ENCODE results near the gene NHS.
A peak's percentile ranks its signal among the peaks of the same experiment; 100 is the strongest.
"Not testable (repeated sequence)": the region's sequence is repeated elsewhere in the genome, so short reads cannot be mapped to it uniquely, and the experiment has no call there.

The NHS gene

DNA sequence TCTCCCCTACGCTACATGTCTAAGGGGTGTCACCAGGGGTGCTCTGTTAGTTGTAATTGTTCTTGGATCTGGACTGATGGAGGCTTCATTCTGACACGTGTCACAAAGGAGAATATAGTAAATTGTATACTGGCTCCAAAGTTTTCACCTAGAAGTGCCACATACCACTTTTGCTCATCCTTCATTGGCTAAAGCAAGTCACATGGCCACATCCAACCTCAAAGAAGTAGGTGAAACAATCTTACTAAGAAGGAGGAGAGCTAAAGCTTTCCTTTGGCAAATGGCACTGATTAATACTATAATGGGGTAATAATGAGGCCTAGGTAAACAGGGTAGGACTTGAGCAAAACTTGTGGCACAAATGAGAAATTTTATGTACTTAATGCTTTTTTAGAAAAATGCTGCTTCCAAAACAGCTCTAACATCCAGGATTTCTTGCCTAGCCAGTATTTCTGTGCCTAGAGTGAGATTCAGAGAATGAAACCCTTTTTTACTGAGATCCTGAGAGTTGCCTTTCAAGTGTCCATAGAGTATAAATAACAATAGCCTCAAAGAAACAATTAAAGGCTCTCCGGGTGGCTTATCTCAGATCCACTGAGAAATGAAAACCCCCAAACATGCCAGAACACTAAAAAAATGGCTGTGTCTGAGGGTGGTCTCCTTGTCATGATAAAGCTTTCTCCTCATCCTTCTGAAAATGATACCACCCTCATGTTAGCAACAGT, 34.7 kb downstream of the NHS start:
- DNase-seq, result no peak

DNA sequence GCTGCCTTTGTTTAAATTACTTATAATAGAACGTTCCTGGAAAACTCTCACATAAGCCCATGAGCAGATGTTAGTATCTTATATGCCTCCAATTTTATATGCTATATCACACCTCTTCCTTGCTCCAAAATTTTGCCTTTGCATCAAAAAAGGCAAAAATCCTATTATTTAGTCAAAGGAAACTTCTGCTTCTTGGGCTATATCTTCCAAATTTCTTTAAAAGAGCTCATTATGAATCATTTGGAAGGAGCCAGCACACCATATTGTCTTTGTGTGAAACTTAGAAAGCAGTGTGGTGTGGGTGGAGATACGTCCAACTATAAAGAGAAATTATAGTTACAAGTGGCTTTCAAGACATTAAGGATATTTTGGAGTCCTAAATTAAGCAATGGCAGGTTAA, 35.7 kb downstream of the NHS start:
- DNase-seq, result no peak

DNA sequence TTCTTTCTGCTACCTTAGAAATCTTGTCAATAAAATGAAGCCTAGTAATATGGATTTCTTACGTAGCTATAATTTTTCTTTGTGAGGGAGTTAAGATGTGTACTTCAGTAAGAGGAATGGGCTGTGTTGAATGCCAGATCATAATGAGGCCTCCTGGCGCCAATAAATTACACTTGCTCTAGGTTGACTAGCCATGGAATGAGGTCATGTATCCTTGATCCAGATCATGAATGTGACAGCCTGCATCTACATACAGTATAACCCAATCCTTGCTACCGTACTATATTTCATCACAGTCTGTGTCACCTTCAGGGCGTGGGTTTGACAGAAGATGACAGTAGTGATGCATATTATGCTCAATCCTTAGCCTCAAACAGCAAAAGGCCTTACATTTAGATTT, 36.2 kb downstream of the NHS start:
- DNase-seq, result no peak

DNA sequence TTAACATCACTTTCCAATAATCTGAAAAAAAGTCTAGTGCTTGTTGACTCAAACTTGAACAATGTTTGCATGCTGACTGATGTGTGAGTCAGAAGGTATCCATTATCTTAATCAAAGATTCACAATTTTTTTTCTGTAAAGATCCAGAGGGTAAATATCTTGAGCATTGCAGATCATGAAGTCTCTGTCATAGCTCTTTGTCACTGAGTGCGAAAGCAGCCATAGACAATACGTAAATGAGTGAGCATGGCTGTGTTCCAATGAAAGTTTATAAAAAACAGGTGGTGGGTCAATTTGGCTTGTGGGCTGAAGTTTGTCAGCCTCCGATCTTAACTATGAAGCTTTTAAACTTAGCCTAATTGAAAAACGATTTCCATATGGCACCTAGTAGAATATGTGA, 37.7 kb downstream of the NHS start:
- no peak for DNase-seq

- DNase-seq, result no peak
These were observed 38.2 kb downstream of the NHS start for GRCh38 chrX:17413228-17413627.

GRCh38 chrX:17414027-17414658, 39.1 kb downstream of the NHS start:
- DNase-seq, result no peak

GRCh38 chrX:17414839-17415238, 39.8 kb downstream of the NHS start:
- DNase-seq, result peak; percentile 39

DNA sequence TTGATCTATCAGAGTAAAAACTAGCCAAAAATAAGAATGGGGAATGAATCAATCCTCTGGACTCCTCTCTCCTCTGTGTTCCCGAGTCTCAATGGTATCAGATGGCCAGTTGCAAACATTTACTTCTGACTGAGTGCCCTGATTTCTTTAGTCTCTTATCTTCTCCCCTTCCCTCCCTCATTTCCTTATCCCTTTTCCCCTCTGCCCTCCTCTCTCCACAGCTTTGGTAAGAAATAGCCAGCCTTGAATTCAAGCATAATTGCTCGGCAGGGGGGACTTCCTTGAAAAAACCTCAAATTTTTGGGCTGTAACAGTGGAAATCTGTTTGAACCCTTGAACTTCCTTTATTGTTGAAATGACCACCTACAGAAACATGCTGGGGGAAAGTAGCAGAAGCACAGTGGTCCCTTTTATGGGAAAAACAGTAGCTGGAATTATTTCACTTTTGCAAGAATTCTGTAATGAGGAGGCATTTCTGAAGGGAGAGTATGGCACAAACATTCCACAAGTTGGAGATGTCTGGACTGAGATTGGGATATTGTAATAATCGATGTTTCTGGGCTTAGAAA, 40.3 kb downstream of the NHS start:
- no peak for DNase-seq

- no peak for DNase-seq
These were observed 42.4 kb downstream of the NHS start for GRCh38 chrX:17417372-17417771.

DNA sequence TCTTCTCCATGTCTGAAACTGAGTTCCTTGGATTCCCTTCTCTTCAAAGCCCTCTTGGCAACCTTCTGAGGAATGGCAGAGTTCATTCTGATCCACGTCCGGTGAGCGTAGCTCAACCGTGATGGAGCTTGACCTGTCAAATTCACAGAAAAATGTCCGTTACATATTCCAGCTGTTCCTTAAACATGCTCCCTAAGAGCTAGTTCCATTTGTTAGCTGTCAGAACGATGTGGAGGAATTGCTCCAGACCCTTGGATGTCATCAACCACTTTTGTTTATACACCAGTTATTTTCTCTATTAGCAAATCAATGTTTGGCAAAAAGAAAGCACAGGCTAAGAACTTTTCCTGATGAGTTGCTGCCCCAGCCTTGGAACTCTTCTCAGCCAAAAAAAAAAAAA, 50.1 kb downstream of the NHS start:
- no peak for DNase-seq

- no peak for DNase-seq
These were observed 50.6 kb downstream of the NHS start for GRCh38 chrX:17425551-17425950.

- DNase-seq, result no peak
These were observed 56.2 kb downstream of the NHS start for GRCh38 chrX:17431171-17431570.

GRCh38 chrX:17432158-17432557, 57.2 kb downstream of the NHS start:
- DNase-seq, result no peak

GRCh38 chrX:17433965-17434364, 59.0 kb downstream of the NHS start:
- DNase-seq, result no peak

GRCh38 chrX:17435476-17435875, 60.5 kb downstream of the NHS start:
- DNase-seq, result no peak

GRCh38 chrX:17438221-17438620, 63.2 kb downstream of the NHS start:
- no peak for DNase-seq

GRCh38 chrX:17440258-17440657, 65.3 kb downstream of the NHS start:
- DNase-seq, result no peak

GRCh38 chrX:17440836-17441235, 65.8 kb downstream of the NHS start:
- DNase-seq, result no peak

GRCh38 chrX:17441965-17442364, 67.0 kb downstream of the NHS start:
- no peak for DNase-seq

DNA sequence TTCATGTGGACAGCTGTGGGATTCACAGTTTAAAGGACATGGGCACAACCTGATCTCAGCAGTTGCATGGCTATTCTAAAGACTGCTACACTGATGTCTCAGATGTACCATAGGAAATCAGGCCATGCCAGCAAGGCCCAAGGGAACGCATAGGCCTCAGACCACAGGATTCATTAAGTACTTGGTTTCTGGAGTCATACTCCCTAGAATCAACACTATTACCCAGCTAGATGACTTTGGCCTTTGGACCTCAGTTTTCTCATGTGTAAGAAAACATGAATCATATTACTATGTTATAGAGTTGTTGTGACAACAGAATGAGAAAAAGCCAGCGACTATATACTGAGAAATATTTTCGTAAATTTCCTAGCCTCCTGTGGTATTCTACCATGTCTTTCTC, 67.9 kb downstream of the NHS start:
- no peak for DNase-seq

- DNase-seq, result no peak
These were observed 68.6 kb downstream of the NHS start for GRCh38 chrX:17443556-17443955.

- DNase-seq, result not testable (repeated sequence)
These were observed 71.3 kb downstream of the NHS start for GRCh38 chrX:17446269-17446668.

- no peak for DNase-seq
These were observed 73.2 kb downstream of the NHS start for GRCh38 chrX:17448188-17448587.

DNA sequence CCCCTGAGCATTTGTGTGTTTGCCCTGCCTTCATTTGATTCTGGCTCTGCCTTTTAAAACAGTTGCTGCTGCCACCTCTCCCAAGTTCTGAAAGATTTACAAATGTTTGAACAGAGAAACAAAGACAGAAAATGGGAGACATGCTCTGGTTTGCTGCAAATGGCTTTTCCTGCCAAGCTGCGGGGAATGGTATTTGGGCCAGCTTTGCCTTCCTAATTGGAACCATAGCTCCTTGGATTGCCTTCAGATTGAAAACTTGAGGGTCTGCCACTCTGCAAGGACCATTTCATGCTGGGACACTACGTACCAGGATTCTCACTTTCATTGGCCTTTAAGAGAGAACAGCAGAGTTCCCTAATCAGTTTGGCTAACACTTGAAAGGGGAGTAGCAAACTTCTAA, 74.9 kb downstream of the NHS start:
- DNase-seq, result no peak

GRCh38 chrX:17453788-17454187, 78.8 kb downstream of the NHS start:
- no peak for DNase-seq
